ENCODE results near the gene ERRFI1. TPM values are rescaled to one million over a fixed set of nuclear protein-coding genes. Genes with fewer than 3 reads are reported as not detected.
"Not testable (repeated sequence)": the region's sequence is repeated elsewhere in the genome, so short reads cannot be mapped to it uniquely, and the experiment has no call there.

The ERRFI1 gene
- total RNA-seq, 1 donor from 2014 or later = 120 TPM

DNA sequence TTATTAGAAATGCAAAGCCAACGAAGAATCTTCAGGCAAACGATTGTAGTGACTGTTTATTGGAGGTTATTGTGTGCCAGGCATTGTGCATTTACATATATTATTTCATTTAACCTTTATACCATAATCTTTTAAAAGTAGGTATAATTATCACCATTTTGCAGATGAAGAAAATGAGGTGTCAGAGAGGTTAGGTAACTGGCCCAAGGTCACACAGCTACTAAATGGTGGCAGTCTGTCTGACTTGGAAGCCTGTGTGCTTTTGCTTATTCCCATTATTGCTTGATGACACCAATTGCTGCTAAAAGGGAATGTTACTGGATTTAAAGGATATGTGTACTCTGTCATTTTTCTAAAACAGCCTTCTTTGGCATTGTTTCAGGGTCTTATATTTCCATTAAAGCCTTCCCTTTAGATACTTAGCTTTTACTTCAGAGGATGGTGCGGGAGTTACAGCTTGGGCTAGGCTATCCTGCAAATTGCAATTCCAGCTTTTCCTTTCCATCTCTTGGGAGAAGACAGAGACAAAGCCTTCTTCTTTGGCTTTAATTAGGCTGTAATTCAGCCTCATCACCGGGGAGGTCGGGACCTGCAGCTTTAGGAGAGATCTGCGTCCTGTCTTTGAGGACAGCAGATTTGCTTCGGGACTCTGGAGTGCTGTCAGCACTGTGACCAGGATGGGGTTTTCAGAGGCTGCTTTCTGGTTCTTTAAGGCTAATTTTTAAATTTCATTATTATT lies 37.4 kb upstream of the ERRFI1 start:
- TF ChIP-seq, protein P1, sequence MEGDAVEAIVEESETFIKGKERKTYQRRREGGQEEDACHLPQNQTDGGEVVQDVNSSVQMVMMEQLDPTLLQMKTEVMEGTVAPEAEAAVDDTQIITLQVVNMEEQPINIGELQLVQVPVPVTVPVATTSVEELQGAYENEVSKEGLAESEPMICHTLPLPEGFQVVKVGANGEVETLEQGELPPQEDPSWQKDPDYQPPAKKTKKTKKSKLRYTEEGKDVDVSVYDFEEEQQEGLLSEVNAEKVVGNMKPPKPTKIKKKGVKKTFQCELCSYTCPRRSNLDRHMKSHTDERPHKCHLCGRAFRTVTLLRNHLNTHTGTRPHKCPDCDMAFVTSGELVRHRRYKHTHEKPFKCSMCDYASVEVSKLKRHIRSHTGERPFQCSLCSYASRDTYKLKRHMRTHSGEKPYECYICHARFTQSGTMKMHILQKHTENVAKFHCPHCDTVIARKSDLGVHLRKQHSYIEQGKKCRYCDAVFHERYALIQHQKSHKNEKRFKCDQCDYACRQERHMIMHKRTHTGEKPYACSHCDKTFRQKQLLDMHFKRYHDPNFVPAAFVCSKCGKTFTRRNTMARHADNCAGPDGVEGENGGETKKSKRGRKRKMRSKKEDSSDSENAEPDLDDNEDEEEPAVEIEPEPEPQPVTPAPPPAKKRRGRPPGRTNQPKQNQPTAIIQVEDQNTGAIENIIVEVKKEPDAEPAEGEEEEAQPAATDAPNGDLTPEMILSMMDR (conservative IDR thresholded peaks at IDR 0.05; ENCODE audit: low read depth, low read length) = no peak
- no peak overlapping the region for H3K4me3 ChIP-seq (ENCODE audit: low read depth, low read length)
- DNase-seq (ENCODE audit: low read depth) = no peak

DNA sequence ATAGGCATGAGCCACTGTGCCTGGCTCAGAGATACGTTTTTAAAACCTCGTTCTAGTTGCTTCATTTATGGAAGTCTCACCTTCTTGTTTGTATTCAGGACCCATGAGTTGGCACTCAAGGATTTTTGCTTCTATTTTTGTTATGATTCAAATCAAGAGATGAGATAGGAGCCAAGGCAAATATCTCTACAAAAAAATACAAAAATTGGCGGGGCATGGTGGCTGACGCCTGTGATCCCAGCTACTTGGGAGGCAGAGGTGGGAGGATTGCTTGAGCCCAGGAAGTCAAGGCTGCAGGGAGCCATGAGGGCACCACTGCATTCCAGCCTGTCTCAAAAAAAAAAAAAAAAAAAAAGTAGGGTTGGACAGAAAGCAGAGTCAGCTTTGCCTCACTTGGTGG lies 36.8 kb upstream of the ERRFI1 start:
- TF ChIP-seq, protein P1 (conservative IDR thresholded peaks at IDR 0.05; ENCODE audit: low read depth, low read length) = no peak
- DNase-seq (ENCODE audit: low read depth) = no peak
- no peak overlapping the region for H3K4me3 ChIP-seq (ENCODE audit: low read depth, low read length)

DNA sequence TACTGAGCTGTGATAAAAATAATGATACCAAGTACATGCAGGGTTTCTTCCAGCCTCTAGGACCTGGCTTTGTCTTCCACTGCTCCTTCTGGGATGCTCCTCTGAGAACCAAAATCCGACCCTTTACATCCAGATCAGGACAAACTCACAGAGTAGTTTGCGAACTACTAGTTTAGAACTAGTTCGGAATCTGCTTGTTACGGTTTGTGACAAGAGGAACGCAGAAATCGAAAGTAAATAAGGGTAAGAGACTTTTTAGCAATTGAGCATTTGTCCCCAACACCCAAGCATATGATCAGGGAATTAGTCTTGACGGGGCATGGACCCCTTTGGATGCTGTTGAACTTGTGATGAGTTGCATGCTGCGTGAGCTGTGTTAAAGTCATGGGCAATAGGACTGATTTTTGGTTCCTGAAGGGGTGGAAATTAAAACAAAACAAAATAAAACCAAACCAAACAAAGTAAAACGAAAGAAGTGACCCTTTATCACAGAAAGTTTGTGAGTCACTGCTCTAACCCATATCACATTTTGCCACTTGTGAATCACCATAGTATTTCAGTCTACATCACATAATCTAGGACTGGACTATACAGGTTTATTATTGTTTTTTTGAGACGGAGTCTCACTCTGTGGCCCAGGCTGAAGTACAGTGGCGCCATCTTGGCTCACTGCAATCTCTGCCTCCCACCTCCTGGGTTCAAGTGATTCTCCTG lies 35.7 kb upstream of the ERRFI1 start:
- TF ChIP-seq, protein P1 (conservative IDR thresholded peaks at IDR 0.05; ENCODE audit: low read depth, low read length) = no peak
- H3K4me3 ChIP-seq (ENCODE audit: low read depth, low read length) = no peak overlapping the region
- DNase-seq (ENCODE audit: low read depth) = no peak

DNA sequence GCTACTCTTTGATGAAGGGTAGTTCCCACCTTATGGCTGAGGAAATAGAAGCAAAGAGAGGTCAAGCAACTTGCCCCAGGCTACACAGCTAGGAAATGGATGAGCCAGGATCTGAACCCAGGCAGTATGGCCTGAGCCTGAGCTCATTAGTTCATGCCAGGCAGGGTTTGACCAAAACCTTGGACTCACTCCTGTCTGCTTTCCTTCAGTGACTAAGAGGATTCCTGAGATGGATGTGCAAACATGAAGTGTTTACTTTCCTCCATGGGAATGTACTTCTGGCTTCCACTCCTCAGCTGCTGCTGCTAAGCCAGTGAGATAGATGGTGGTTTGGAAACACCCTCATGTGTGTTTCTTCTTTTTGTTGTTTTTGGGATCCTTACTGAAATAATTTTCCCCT lies 35.1 kb upstream of the ERRFI1 start:
- peak; percentile 67 for DNase-seq (ENCODE audit: low read depth)
- H3K4me3 ChIP-seq (ENCODE audit: low read depth, low read length) = no peak overlapping the region
- TF ChIP-seq, protein P1 (conservative IDR thresholded peaks at IDR 0.05; ENCODE audit: low read depth, low read length) = no peak

DNA sequence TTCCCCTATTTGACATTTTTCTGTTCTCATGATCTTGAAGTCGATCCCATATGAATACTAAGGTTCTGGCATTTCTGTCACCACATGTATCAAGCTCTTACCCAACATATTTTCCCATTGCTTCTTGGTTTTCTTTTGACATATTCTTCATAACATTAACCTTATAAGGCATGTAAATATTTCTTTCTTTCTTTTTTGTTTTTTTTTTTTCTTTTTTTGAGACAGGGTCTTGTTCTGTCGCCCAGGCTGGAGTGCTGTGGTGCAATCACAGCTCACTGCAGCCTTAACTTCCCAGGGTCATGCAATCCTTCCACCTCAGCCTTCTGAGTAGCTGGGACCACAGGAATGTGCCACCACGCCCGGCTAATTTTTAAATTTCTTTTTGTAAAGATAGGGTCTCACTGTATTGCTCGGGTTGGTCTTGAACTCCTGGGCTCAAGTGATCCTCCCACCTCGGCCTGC lies 33.1 kb upstream of the ERRFI1 start:
- no peak for DNase-seq (ENCODE audit: low read depth)
- no peak overlapping the region for H3K4me3 ChIP-seq (ENCODE audit: low read depth, low read length)
- TF ChIP-seq, protein P1 (conservative IDR thresholded peaks at IDR 0.05; ENCODE audit: low read depth, low read length) = no peak

DNA sequence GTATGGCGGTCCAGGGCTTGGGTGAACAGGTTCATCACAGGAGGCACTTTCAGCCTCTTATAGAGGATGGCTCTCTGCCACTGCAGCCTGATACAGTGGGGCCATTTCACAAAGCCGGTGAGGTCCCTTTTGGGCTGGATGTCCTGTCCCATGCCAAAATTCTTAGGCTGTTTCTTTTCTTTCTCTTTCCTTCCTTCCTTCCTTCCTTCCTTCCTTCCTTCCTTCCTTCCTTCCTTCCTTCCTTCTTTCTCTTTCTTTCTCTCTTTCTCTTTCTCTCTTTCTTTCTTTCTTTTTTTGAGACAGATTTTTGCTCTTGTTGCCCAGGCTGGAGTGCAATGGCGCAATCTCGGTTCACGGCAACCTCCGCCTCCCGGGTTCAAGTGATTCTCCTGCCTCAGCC lies 31.7 kb upstream of the ERRFI1 start:
- not testable (repeated sequence) for H3K4me3 ChIP-seq (ENCODE audit: low read depth, low read length); DNase-seq (ENCODE audit: low read depth)

DNA sequence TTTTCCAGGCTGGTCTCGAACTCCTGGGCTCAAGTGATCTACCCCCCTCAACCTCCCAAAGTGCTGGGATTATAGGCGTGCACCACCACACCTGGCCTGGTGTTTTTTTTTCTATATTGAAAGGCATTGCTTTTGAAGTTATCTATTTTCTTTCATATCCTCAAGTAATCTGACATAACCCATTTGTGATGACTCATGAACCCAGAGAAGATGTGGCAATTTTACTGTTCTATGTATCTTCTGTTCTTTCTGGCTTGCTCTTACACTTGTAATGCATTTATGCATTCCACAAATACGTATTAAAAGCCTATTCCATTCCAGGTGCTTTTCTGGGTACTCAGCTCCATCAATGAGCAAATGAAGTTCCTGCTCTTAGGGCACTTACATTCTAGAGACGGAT lies 29.9 kb upstream of the ERRFI1 start:
- TF ChIP-seq, protein P1 (conservative IDR thresholded peaks at IDR 0.05; ENCODE audit: low read depth, low read length) = no peak
- no peak for DNase-seq (ENCODE audit: low read depth)
- no peak overlapping the region for H3K4me3 ChIP-seq (ENCODE audit: low read depth, low read length)
